HUDEP-2 (cell line): Measurements from ENCODE around the gene IPO8.
A peak's percentile ranks its signal among the peaks of the same experiment; 100 is the strongest.
"Not testable (repeated sequence)": the region's sequence is repeated elsewhere in the genome, so short reads cannot be mapped to it uniquely, and the experiment has no call there.

Source experiments
- DNase-seq, 76 experiments: peaks; one replicate each; lab custom pipeline; 2025; ENCODE audit not compliant: unreplicated experiment in 76 of 76; lab: John Stamatoyannopoulos, UW

The IPO8 gene

DNA sequence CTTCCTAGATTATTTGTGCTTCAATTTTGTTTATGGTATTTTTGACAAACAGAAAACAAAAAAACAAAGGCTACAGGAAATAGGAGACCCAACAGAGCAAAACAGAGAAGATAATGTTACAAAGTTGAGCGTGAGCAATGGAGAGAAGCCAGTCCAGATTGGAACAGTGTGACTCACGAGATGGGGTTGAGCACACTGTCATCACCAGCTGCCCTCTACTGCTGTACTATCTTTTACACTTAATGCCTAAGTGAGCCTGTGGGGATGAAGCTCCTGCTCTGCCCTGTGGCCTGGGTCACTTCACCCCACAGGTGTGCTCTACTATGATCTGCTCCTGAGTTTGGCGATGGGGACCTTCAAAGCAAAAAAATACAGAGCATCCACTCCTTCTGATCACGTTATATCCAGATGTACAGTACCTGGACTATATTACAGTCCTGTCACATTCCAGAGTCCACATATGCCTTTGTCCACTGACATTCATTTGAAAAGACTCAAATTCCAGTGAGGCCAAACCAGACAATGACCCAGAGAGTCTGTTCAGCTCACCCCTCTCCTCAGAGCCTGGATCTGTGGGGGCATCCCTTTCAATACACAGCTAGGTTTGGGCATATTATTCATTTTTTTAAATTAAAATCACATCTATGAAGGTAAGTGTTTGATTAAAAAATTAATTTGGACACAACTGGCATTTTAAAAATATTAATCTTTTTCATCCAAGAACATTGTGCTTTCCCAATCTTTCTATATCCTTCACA is 4.4 kb downstream of the IPO8 start:
- DNase-seq, result peak in 4 of 76 experiments; percentile 5 to 10 (median 6)

DNA sequence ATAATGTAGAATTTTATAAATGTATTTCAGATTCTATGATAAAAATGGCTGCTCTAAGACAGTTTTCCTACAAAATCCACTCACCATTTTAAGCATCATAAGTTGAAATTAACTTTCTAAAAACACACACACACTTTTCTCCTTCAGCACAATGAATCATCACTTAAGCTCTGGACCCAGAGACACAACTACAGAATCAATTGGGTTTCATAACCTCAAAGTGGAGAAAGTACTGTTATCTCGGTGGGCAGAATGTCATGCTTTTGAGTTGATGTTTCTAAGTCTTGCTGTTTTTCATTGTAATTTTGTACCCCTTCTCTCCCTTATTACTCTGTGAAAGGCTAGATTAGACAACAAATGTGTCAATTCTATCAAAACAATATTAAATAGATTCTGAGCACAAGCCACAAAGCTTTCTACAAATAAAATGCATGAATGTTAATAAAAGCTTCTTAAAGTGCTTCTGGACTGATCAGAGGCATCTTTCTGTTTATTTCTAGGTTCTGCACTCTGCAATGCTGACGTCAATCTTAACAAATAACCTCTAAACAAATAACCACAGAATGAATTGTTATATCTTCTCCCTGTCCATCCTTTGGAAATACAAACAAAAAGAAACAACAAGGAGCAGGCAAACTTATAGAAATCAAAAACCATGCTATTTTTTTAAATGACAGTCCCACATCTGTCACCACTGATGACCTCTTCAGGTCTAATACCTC is 8.2 kb downstream of the IPO8 start:
- DNase-seq, result no peak

DNA sequence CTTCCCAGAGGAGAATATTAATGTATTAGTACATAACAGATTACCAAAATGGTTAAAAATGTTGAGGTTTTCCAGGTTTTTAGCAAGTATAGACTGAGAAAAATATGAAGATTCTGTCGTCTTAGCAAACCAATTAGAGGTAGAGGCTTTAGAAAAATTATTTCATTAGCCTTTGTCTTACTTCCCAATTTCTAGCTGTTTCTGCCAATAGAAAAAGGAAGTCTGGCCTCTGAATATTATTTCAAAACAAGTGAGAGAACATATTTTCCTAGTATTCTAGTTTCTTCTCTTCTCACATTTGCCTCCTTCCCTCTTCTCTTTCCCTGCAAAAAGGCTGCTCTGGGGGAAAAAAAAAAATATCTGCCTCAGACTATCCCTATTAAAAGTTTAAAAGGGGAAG is 16.4 kb downstream of the IPO8 start:
- DNase-seq, result no peak

DNA sequence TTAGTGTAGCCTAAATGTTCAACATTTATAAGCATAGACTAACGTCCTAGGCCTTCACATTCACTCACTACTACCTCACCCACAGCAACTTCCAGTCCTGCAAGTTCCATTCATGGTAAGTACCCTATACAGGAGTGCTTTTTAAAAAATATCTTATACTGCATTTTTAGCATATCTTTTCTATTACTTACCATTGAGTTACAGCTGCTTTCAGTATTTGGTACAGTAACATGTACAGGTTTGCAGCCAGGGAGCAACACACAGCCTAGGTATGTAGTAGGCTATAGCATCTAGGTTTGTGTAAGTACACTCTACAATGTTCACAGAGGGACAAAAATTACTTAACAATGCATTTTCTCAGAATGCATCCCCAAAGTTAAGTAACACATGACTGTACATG is 17.4 kb downstream of the IPO8 start:
- no peak for DNase-seq

DNA sequence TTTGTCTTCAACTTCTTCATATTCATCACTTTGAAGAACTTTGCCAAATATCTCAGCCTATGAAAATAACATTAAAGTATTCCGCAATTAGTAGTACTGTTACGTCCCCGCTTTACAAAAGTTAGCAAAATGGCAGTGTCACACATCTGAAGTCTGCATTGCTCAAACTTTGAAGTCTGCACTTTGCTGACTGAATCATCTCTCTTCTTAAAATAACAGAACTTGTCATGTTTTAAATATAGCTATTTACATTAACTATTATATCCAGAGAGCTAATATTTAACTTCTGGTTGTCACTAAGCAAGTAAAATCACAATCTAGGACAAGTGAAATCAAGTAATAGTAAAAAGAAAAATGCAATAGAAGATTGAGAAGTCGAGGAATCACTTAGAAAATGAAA is 34.5 kb downstream of the IPO8 start:
- no peak for DNase-seq

DNA sequence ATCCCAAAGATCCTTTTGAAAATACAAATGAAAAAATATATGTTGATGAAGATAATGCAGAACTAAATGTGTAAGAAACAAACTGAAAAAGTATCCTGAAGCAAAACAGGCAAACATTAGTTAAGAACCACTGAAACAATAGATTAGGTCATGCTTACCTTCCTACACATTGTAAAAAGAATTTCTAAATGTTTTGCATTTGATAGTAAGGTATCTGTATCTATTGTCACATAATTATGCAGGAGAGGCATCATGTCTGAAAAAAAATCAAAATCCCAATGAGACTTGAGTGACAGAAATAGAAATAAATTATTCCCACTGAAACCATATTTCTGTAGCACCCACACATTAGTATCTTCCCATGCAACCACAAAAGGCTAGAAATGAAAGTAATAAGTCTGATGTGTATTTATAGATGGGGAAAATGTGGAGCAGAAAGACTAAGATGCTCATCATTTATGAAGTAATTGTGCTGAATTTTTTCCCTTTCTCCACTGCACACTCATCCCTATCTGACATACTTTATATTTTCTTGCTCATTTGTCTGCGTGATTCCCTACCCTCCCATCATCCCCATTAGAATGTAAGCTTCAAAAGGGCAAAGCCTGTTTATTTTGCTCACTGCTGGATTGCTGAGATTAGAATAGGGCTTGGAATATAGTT is 43.5 kb downstream of the IPO8 start:
- DNase-seq, result no peak

DNA sequence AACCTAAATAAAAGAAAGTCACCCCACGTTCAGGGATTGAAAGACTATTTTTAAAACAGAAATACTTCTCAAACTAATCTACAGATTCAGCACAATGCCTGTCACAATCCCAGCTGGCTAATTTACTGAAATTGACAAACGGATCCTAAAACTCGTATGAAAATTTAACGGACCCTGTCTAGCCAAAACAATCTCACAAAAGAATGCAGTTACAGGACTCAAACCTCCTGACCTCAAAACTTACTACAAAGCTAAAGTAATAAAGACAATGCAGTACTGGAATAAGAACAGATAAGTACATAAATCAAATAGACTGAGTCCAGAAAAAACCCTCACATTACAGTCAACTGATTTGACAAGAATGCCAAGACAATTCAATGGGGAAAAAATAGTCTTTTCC is 48.8 kb downstream of the IPO8 start:
- no peak for DNase-seq

GRCh38 chr12:30643366-30643765 is 52.3 kb downstream of the IPO8 start:
- no peak for DNase-seq

GRCh38 chr12:30640392-30640791 is 55.3 kb downstream of the IPO8 start:
- DNase-seq, result no peak

DNA sequence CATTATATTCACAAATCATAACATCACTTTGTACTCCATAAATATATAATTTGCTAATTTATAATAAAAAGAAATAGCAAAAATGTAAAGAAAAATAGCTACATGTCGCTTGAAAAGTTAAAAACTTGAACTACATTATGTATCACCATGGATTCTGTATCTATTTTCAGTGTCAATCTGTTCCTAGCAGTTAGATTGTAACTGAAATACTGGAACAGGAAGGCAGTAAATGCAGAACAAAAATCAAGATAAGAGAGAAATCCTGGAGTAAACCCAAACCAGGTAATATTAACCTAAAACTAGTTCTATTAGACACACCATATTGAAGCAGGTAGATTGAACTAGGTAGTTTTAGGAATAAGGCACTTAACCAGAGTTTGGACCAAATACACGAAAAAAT is 60.3 kb downstream of the IPO8 start:
- no peak for DNase-seq

DNA sequence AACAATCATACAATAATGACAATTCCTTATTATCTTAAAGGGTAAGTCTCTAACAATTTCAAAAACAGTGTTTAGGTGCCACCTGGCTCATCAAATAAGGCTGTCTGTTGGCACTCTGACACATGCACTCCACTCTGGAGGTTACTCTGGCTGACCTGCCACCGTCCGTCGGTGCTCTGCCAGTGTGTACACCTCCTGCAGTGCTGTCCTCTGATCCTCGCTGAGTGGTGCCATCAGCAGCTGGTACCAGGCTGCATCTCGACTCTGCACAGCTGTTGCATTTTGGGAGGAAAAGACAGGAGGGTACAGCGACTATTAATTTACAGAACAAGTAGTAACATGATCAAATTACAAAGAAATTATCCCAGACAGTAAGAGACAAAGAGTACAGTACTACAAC is 63.9 kb downstream of the IPO8 start:
- DNase-seq, result no peak

- DNase-seq, result no peak
Measured at GRCh38 chr12:30630979-30631285, 64.7 kb downstream of the IPO8 start.

- no peak for DNase-seq
Measured at GRCh38 chr12:30630076-30630978, 65.3 kb downstream of the IPO8 start.

GRCh38 chr12:30626847-30627246 is 68.8 kb downstream of the IPO8 start:
- DNase-seq, result no peak

DNA sequence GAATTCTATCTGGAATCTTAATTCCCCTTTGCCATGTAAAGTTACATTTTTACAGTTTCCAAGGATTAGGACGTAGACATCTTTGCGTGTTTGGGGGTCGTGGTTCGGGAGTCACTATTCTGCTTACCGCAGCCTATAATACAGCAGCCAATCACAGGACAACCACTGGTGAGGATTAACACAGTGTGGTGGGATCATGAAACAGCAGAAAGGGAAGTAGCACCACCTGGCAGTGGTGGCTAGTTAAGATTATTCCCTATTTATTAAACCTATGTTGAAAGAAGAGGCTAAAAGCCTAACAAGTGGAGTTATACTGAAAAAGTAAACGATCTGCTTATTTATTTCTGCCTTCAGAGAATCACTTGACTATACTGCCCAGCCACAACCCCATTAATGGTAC is 71.7 kb downstream of the IPO8 start:
- no peak for DNase-seq

DNA sequence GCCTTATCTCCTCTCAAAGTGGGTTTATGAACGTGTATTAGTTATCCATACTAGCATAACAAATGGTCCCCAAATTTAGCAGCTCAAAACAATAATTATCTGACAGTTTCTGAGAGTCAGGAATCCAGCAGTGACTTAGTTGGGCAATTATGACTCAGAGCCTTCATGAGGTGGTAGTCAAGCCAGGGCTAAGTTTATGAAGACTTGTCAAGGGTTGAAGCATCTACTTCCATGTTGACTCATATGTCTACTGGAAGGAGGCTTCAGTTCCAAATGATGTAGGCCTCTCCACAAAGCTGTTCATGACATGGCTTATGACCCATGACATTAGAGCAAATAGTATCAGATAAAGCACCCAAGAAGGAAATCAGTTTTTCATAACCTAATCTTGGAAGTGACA is 73.2 kb downstream of the IPO8 start:
- no peak for DNase-seq

- DNase-seq, result not testable (repeated sequence)
Measured at GRCh38 chr12:30621663-30622241, 73.9 kb downstream of the IPO8 start.

- DNase-seq, result no peak
Measured at GRCh38 chr12:30617346-30618016, 78.2 kb downstream of the IPO8 start.

DNA sequence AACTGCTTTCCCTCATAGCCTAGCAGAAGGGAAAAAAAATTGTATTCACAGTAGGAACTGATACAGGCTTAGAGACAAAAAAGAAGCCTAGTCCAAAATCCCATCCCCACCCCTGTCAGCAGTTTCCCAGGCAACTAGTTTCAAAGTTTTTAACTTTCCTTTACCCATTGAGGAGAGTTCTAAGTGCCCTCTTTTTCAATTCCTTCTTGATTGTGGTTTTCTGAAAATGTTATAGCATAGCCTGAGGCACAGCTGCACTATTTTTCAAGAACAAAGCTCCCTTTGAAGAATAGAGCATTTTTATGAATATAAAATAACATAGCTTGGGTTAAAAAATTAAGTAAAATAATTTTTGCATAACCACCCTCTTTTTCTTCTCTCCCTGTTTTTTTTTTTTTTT is 81.6 kb downstream of the IPO8 start:
- DNase-seq, result no peak
